PC-9 (cell line): ENCODE results near the gene GPR108. TPM values are rescaled to one million over a fixed set of nuclear protein-coding genes. Genes with fewer than 3 reads are reported as not detected.
"Not testable (repeated sequence)": the region's sequence is repeated elsewhere in the genome, so short reads cannot be mapped to it uniquely, and the experiment has no call there.

Experiments
- BruUV-seq: library from RNA; stranded (reverse); fragments of 400-500 nt; replicated peaks from 2 replicates; lab custom pipeline; 2021; lab: Mats Ljungman, UMichigan
- CTCF ChIA-PET: fragments of 300-600 bp; sonication (Branson Sonifier 250); formaldehyde crosslinking; loops from one replicate; lab custom pipeline; 2022; ENCODE audit warnings: antibody characterized with exemption; lab: Charles Lee
- POLR2A ChIA-PET: fragments of 300-600 bp; sonication (Branson Sonifier 250); formaldehyde crosslinking; loops from one replicate; lab custom pipeline; 2022; ENCODE audit warnings: antibody characterized with exemption; ENCODE audit not compliant: unreplicated experiment; lab: Charles Lee
- DNase-seq, 2 experiments: peaks; one replicate each; pipeline versions ENCODE4 v3.0.0 to v3.0.0-alpha.2; 2015 to 2022; ENCODE audit warnings: mixed read lengths in 1 of 2
- H2AFZ ChIP-seq: fragments of 200-600 bp; sonication (generic); 2 replicates; pipeline ENCODE4 v1.8.1; 2017; ENCODE audit warnings: antibody characterized with exemption
- H3F3A ChIP-seq: fragments of 200-600 bp; sonication (generic); 2 replicates; pipeline ENCODE4 v1.8.1; 2017; ENCODE audit warnings: antibody characterized with exemption, mild to moderate bottlenecking, low read depth; ENCODE audit not compliant: insufficient read depth
- H3K27ac ChIP-seq: fragments of 200-600 bp; sonication (generic); 2 replicates; pipeline ENCODE4 v1.6.1; 2016; ENCODE audit warnings: mixed run types
- H3K27me3 ChIP-seq: fragments of 200-600 bp; sonication (generic); 2 replicates; pipeline ENCODE4 v1.6.1; 2016; ENCODE audit warnings: low read depth, mixed run types; ENCODE audit not compliant: insufficient read depth
- H3K36me3 ChIP-seq: fragments of 200-600 bp; sonication (generic); 2 replicates; pipeline ENCODE4 v1.6.1; 2016; ENCODE audit warnings: low read depth, mixed run types
- H3K4me1 ChIP-seq: fragments of 200-600 bp; sonication (generic); replicated peaks from 2 replicates; pipeline ENCODE4 v1.6.1; 2016; ENCODE audit warnings: mixed run types; ENCODE audit not compliant: insufficient read depth
- H3K4me2 ChIP-seq: fragments of 200-600 bp; sonication (generic); 2 replicates; pipeline ENCODE4 v1.6.1; 2017; ENCODE audit warnings: mixed run types
- H3K4me3 ChIP-seq: fragments of 200-600 bp; sonication (generic); 2 replicates; pipeline ENCODE4 v1.6.1; 2016; ENCODE audit warnings: mixed run types
- H3K79me2 ChIP-seq: fragments of 200-600 bp; sonication (generic); 2 replicates; pipeline ENCODE4 v1.6.1; 2017; ENCODE audit warnings: low read depth, mixed run types
- H3K9me2 ChIP-seq: fragments of 200-600 bp; sonication (generic); 2 replicates; pipeline ENCODE4 v1.8.1; 2017; ENCODE audit warnings: mild to moderate bottlenecking; ENCODE audit not compliant: insufficient read depth
- H3K9me3 ChIP-seq: fragments of 200-600 bp; sonication (generic); 2 replicates; pipeline ENCODE4 v1.8.1; 2016; ENCODE audit warnings: low read depth; ENCODE audit not compliant: insufficient read depth
- H4K20me1 ChIP-seq: fragments of 200-600 bp; sonication (generic); 2 replicates; pipeline ENCODE4 v1.8.1; 2017; ENCODE audit not compliant: insufficient read depth
- CTCF ChIP-seq: fragments of 200-600 bp; sonication (generic); conservative IDR thresholded peaks from 2 replicates; pipeline ENCODE4 v1.6.1; 2017; ENCODE audit warnings: mixed run types, antibody characterized with exemption, mild to moderate bottlenecking, moderate library complexity
- EZH2 ChIP-seq: fragments of 200-600 bp; sonication (generic); IDR thresholded peaks from 2 replicates; pipeline ENCODE4 v1.8.0; 2017; ENCODE audit warnings: antibody characterized with exemption, low read depth
- intact Hi-C: fragments of 100-400 bp; cut with micrococcal nuclease; formaldehyde crosslinking; loops from one replicate; pipeline ENCODE4 v1.10.0; 2022; ENCODE audit not compliant: unreplicated experiment
- total RNA-seq: library from RNA; stranded (reverse); gene quantifications from 2 replicates; pipeline ENCODE4 v1.2.3, GENCODE V29; 2021

GPR108 gene
- total RNA-seq, 1 experiment from 2014 or later: 66.8 TPM

GRCh38 chr19:6777434-6777833 lies 40.1 kb upstream of the GPR108 start:
- H2AFZ ChIP-seq: no peak overlapping the region
- no TSS peak for BruUV-seq
- ChIA-PET POLR2A (no interaction called here), CTCF (no interaction called here)
- TF ChIP-seq EZH2 (no peak), CTCF (no peak)
- H3F3A ChIP-seq: peaks cover 4% of the 10 kb centered on the region; the same call in 1 of the 2 replicates
- no peaks in the 10 kb centered on the region for H3K27me3 ChIP-seq
- H3K9me2 ChIP-seq: no peaks in the 10 kb centered on the region
- H3K4me3 ChIP-seq: no peak overlapping the region
- no peaks in the 10 kb centered on the region for H3K36me3 ChIP-seq
- H3K9me3 ChIP-seq: no peaks in the 10 kb centered on the region
- no peaks in the 10 kb centered on the region; the same call in 1 of the 2 replicates for H3K4me1 ChIP-seq
- H4K20me1 ChIP-seq: no peaks in the 10 kb centered on the region
- DNase-seq: no peak
- H3K79me2 ChIP-seq: no peaks in the 10 kb centered on the region
- H3K27ac ChIP-seq: no peak overlapping the region
- intact Hi-C loops: no loop called here
- H3K4me2 ChIP-seq: no peak overlapping the region

GRCh38 chr19:6776999-6777398 lies 39.6 kb upstream of the GPR108 start:
- Histone ChIP-seq H2AFZ (no peak overlapping the region), H3K9me3 (no peaks in the 10 kb centered on the region), H3K79me2 (no peaks in the 10 kb centered on the region), H3K36me3 (no peaks in the 10 kb centered on the region), H3K4me1 (no peaks in the 10 kb centered on the region; the same call in 1 of the 2 replicates), H3K27ac (no peak overlapping the region), H3F3A (peaks cover 4% of the 10 kb centered on the region; the same call in 1 of the 2 replicates), H3K9me2 (no peaks in the 10 kb centered on the region), H3K4me3 (no peak overlapping the region), H3K27me3 (no peaks in the 10 kb centered on the region), H3K4me2 (no peak overlapping the region), H4K20me1 (no peaks in the 10 kb centered on the region)
- TF ChIP-seq EZH2 (no peak), CTCF (no peak)
- no peak for DNase-seq
- ChIA-PET CTCF (no interaction called here), POLR2A (no interaction called here)
- no TSS peak for BruUV-seq
- intact Hi-C loops: no loop called here

- DNase-seq, H3K27ac ChIP-seq, H3K79me2 ChIP-seq, H2AFZ ChIP-seq, H3K36me3 ChIP-seq, CTCF ChIA-PET, H3K4me1 ChIP-seq, H3F3A ChIP-seq, intact Hi-C loops, H3K9me3 ChIP-seq, H3K4me2 ChIP-seq, H3K4me3 ChIP-seq, H3K27me3 ChIP-seq, BruUV-seq, H4K20me1 ChIP-seq, H3K9me2 ChIP-seq: not testable (repeated sequence)
- POLR2A ChIA-PET: interaction anchor here (0.6 kb wide), 1 partner anchor 28 kb away, joined by 16 read pairs; no protein-coding TSS in a partner anchor
Measured at GRCh38 chr19:6776045-6776444, 38.7 kb upstream of the GPR108 start.
